Uterus (tissue), 4 donors: ENCODE measurements around the gene NPAT. TPM values are rescaled to one million over a fixed set of nuclear protein-coding genes. Genes with fewer than 3 reads are reported as not detected.

Experiments used
- DNase-seq, 2 donors: peaks; one replicate each; pipeline ENCODE4 v3.0.0-alpha.2; 2019 to 2020
- H3K27ac ChIP-seq, 2 donors: fragments of 200-600 bp; sonication (generic); 1 replicate in 1 of 2; 2 replicates in 1 of 2; pipeline ENCODE4 v1.5.1; 2016 to 2018
- H3K27me3 ChIP-seq, 2 donors: fragments of 200-600 bp; sonication (generic); one replicate each; pipeline ENCODE4 v1.5.1; 2018 to 2019; ENCODE audit warnings: control low read depth in 1 of 2
- H3K36me3 ChIP-seq, 2 donors: fragments of 200-600 bp; sonication (generic); one replicate each; pipeline ENCODE4 v1.5.1; 2019; ENCODE audit warnings: control low read depth in 1 of 2
- H3K4me1 ChIP-seq, 2 donors: fragments of 200-600 bp; sonication (generic); one replicate each; pipeline ENCODE4 v1.5.1; 2018 to 2019; ENCODE audit warnings: control low read depth in 1 of 2
- H3K4me3 ChIP-seq, 2 donors: fragments of 200-600 bp; sonication (generic); 1 replicate in 1 of 2; 2 replicates in 1 of 2; pipeline ENCODE4 v1.5.1; 2018 to 2019; ENCODE audit warnings: mild to moderate bottlenecking in 1 of 2
- H3K9me3 ChIP-seq, 2 donors: fragments of 200-600 bp; sonication (generic); one replicate each; pipeline ENCODE4 v1.5.1; 2019; ENCODE audit warnings: control low read depth in 1 of 2
- CTCF ChIP-seq, 4 experiments: fragments of 200-600 bp in 2 of 4; fragments of 450-650 bp in 2 of 4; sonication (generic) in 2 of 4; IDR thresholded peaks; one replicate each; pipeline ENCODE4 v1.5.1; 2016 to 2019; ENCODE audit warnings: antibody characterized with exemption in 4 of 4, mild to moderate bottlenecking in 2 of 4, moderate library complexity in 1 of 4
- POLR2A ChIP-seq, 2 donors: fragments of 450-650 bp; IDR thresholded peaks; one replicate each; pipeline ENCODE4 v1.6.1; 2016; ENCODE audit warnings: antibody characterized with exemption in 2 of 2, mild to moderate bottlenecking in 1 of 2, moderate library complexity in 1 of 2
- intact Hi-C: fragments of 100-400 bp; cut with DNase I; formaldehyde crosslinking; loops from one replicate; pipeline ENCODE4 v1.15.1; 2023; ENCODE audit warnings: low total_unique reads
- total RNA-seq, 4 donors: library from RNA; depleted of rRNA in 3 of 4; stranded (reverse); fragments of >200 nt in 3 of 4; gene quantifications; one replicate each; pipeline versions ENCODE4 v1.1.0 to v1.2.4, GENCODE V29; 2014 to 2023
- donor health status: DM: yes; HTN: yes; CAD: no.

Gene NPAT
- total RNA-seq, 4 donors from 2014 or later = 14.7 to 28.9 (median 21.3) TPM

DNA sequence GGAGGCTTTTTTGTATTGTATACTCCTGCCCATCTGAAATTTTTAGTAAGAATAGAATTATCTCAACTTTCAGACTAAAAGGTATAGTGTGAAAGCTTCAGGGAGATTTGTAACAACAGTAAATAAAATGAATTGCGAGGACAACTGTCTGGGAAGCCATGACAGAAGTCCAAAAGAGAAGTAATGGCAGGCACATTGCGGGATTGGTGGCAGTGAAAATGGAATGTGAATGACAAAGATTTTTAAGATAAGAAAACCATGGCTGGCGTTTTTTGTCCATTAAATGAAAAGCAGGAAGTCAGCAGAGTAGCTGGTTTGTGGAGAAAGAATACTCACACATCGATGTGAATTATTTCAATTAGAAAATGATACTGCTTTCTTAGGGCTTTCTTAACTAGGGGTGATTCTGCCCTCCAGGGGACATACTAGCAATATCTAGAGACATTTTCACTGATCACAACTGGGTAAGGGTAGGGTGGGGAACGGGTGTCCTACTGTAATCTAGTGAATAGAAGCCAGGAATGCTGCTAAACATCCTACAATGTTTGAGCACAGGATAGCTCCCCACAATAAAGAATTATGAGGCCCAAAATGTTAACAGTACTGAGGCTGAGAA is 1.6 kb downstream of the NPAT start:
- peaks cover 0 to 7% of the 10 kb centered on the region in 2 donors for H3K4me1 ChIP-seq
- intact Hi-C loops = no loop called here

GRCh38 chr11:108218912-108219783 is 3.3 kb downstream of the NPAT start:
- Histone ChIP-seq H3K36me3 (no peaks in the 10 kb centered on the region), H3K4me1 (no peaks in the 10 kb centered on the region), H3K27ac (no peak overlapping the region), H3K9me3 (no peaks in the 10 kb centered on the region), H3K4me3 (no peak overlapping the region), H3K27me3 (no peaks in the 10 kb centered on the region)
- TF ChIP-seq CTCF (IDR thresholded peaks at IDR 0.05) (no peak), POLR2A (IDR thresholded peaks at IDR 0.05) (no peak)
- intact Hi-C loops = no loop called here
- DNase-seq = no peak

More for the DNA sequence above, 1.6 kb downstream of the NPAT start:
- DNase-seq = no peak
- H3K27me3 ChIP-seq = no peaks in the 10 kb centered on the region
- H3K36me3 ChIP-seq = no peaks in the 10 kb centered on the region
- peak overlapping the region in 1 of 2 donors; percentile 93 for H3K27ac ChIP-seq
- H3K9me3 ChIP-seq = no peaks in the 10 kb centered on the region
- TF ChIP-seq CTCF (IDR thresholded peaks at IDR 0.05) = no peak
- no peak for TF ChIP-seq POLR2A (IDR thresholded peaks at IDR 0.05)
- H3K4me3 ChIP-seq = peak overlapping the region in 1 of 2 donors; percentile 83

GRCh38 chr11:108218455-108218854 is 4.0 kb downstream of the NPAT start:
- H3K36me3 ChIP-seq = no peaks in the 10 kb centered on the region
- H3K9me3 ChIP-seq = no peaks in the 10 kb centered on the region
- no peaks in the 10 kb centered on the region for H3K4me1 ChIP-seq
- no peaks in the 10 kb centered on the region for H3K27me3 ChIP-seq
- no peak overlapping the region for H3K27ac ChIP-seq
- DNase-seq = no peak
- intact Hi-C loops = no loop called here
- no peak for TF ChIP-seq CTCF (IDR thresholded peaks at IDR 0.05)
- no peak for TF ChIP-seq POLR2A (IDR thresholded peaks at IDR 0.05)
- H3K4me3 ChIP-seq = no peak overlapping the region

DNA sequence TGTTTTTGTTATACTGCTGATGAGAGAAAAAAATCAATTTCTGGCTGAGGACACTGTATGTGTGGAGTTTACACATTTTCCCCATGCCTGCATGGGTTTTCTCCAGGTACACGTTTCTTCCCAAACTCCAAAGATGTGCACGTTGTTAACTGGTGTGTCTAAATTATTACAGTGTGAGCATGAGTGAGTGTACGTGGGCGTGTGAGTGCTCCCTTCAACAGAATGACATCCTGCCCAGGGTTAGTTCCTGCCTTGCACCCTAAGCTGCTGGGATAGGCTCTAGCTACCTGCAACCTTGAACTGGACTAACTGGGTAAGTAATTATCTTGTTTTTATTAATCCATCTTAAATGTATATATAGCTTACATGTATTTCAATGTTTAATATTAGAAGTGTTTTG is 5.5 kb downstream of the NPAT start:
- H3K9me3 ChIP-seq = no peaks in the 10 kb centered on the region
- no peak for TF ChIP-seq CTCF (IDR thresholded peaks at IDR 0.05)
- no peak for TF ChIP-seq POLR2A (IDR thresholded peaks at IDR 0.05)
- no peak for DNase-seq
- H3K36me3 ChIP-seq = no peaks in the 10 kb centered on the region
- H3K4me1 ChIP-seq = no peaks in the 10 kb centered on the region
- no peaks in the 10 kb centered on the region for H3K27me3 ChIP-seq
- no peak overlapping the region for H3K27ac ChIP-seq
- H3K4me3 ChIP-seq = no peak overlapping the region
- intact Hi-C loops = no loop called here

DNA sequence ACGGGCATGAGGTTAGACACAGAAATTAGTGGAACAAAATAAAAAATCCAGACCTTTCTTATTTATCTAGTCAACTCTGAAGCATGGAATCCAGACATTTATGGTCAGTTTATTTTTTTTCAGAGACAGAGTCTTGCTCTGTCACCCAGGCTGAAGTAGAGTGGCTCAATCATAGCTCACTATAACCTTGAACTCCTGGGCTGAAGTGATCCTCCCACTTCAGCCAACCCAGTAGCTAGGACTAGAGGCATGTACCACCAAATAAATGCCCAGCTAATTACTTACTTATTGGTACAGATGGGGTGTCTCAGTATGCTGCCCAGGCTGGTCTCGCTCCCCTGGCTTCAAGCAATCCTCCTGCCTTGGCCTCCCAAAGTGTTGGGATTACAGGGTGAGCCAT is 8.7 kb downstream of the NPAT start:
- Histone ChIP-seq H3K27me3 (no peaks in the 10 kb centered on the region), H3K9me3 (no peaks in the 10 kb centered on the region), H3K4me3 (no peak overlapping the region), H3K27ac (no peak overlapping the region), H3K4me1 (no peaks in the 10 kb centered on the region), H3K36me3 (no peaks in the 10 kb centered on the region)
- intact Hi-C loops = no loop called here
- no peak for TF ChIP-seq CTCF (IDR thresholded peaks at IDR 0.05)
- TF ChIP-seq POLR2A (IDR thresholded peaks at IDR 0.05) = no peak
- no peak for DNase-seq
